Renal pelvis (tissue), 4 donors: Measurements from ENCODE around the gene MMP12. TPM values are rescaled to one million over a fixed set of nuclear protein-coding genes. Genes with fewer than 3 reads are reported as not detected.

Experiments used
- DNase-seq: peaks from one replicate; pipeline ENCODE4 v3.0.0-alpha.2; 2013
- polyA plus RNA-seq, 3 donors: library from polyadenylated mRNA; unstranded; fragments of 120-200 nt; gene quantifications; one replicate each; pipeline ENCODE4 v1.2.1, GENCODE V29; 2013; ENCODE audit not compliant: insufficient read length in 3 of 3

Gene MMP12
- polyA plus RNA-seq, 3 donors, result 2.4 to 4.7 (median 4.3) TPM

DNA sequence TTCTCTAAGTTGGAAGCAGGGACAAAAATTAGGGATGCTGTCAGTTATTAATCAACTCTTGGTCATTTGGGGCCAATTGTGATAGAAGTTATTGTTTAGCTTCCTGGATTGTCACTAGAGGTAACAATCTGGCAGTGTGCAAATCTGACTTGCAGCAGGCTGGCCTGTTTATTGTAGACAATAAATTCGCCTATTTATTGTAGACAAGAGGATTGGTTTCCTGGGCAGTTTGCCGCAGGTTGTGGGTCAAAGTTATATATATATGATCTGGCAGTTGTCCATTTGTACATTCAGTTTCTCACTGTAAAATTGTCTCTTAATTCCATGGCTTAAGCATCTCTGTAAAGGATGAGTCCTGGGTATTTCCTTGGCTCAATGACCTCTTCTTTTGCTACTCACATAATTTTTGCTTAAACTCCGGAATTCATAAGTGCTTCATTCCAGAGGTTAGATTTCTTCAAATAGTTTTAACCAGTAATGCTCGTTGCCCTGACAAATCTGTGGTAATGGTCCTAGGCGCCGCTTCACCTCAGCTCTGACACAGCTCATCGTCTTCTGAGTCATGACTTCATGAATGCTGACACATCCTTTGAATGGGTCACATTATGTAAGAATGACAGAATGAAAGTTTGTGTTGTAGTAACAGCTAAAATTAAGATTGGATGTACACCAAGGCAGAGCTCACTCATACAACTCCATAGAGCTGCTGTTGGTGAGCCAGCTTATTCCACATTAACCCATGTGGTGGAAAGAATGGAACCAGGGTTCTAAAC lies 23.6 kb downstream of the MMP12 start:
- no peak for DNase-seq

DNA sequence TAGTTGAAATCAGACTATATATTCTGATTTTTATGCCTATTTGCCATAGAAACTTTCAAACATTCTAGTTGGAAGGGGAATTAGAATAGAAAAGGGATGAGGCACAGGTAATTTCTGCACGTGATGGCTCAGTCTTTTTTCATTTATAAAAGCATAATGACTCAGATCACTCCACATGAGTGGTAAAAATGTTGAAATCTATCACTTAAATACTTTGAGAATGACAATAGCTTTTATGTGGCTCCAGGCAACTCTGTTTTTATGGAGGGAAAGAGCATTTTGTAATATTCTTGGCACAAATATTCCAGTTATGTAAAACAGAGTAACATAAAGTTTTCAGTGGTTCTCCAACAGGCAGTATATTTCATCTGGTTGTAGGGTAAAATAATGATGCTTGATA lies 25.5 kb downstream of the MMP12 start:
- no peak for DNase-seq

DNA sequence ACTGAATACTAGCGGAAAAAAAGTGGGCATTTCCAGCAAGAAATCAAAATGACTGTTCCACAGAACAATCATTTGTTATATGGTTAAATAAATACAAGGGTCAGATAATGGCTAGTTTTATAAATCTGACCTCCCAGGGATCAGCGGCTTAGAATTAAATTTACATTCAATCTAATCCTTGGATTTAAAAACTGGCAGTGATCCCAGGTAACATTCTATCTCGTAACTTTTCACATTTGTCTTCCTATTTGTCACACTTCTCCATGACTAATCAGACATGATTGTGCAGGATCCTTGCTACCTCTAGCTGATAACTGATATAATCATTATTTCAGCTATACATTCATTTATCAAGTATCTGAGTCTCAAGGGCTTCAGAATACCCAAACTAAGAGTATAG lies 28.5 kb downstream of the MMP12 start:
- DNase-seq, result no peak

DNA sequence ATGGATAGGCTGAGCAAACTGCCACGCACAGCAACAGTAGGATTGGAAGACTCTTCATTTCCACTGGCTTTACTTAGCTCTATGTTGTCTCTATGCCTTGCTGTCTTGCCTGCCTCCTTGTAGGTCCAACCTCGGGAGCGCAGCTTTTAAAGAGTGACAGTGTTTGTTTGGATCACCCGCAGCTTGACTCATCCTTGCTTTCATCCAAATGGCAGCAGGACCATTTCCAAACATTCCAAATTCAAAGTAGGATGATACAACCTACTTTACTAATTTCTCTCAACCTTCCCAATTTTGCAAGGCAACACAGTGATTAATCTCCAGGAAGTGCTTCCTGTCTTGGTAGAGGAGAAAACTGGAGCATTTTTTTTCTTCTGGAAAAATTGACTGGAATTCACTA lies 31.3 kb downstream of the MMP12 start, which contains the start of gene MMP3:
Gene MMP3, minus strand, starts transcription at position 121 of the 400 bp plus-strand sequence. Its CDS starts 63 bp downstream, at position 58.
- DNase-seq, result no peak

DNA sequence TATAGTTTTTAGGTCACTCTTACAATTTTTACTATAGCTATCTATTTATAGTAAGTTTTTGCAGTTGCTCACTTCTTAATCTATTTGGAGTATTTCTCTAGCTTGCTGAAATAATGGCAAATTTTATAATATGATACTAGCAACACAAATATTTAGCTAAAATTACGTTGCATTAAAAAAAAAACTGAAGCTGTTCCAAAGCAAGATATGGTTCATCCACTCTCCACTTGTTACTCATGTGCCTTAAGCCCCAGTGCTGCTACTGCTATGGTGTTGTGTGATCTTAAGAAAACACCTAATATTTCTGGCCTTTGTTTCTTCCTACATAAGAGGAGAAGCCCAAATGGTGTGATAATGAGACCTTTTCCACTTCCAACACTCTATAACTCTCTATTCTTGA lies 31.9 kb downstream of the MMP12 start:
- no peak for DNase-seq

DNA sequence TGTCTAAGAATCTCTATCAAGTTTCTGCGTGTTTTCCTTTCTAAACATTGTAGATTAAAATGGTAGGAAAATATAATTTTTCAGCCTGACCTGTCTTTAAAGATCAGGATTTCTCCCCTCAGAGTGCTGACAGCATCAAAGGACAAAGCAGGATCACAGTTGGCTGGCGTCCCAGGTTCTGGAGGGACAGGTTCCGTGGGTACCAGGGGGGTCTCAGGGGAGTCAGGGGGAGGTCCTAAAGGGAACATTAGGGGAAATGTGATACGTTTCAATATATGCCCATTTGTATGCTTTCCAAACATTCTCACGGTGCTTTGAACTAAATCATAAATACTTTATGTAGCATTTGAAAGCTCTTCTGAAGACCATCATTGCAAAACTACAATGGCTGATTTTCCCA lies 34.8 kb downstream of the MMP12 start:
- DNase-seq, result no peak

DNA sequence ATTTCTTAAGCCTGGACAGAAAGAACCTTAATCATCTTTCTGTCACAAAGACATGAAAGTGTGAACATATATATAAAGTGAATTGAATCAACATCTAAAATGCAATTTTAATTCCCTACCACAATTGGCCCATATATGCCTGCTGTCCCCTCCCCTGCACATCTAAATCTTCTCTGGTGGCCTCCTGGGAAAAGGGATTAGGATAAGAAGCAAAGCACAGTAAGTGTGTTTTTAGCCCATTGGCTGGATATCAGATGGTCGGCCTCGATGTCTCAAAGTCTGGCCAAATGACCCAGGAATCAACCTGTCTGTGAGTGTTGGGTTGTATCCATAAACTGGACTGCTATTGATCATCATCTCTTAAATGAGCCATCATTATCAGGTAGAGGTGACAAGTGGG lies 37.1 kb downstream of the MMP12 start:
- no peak for DNase-seq

DNA sequence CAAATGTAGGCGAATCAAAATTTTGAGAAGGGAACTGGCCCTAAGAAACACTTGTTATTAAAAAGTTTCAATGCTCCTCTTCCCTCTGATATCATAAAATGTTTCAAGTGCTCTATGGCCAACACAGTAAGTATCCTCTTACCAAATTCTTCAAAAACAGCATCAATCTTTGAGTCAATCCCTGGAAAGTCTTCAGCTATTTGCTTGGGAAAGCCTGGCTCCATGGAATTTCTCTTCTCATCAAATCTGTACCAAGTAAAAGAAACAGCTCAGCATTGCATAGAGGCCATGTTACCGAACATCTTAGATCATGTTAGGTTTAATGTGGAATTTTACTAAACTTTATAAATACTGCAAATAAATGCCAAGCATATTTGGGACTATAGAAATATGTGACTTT lies 37.6 kb downstream of the MMP12 start:
- DNase-seq, result no peak

DNA sequence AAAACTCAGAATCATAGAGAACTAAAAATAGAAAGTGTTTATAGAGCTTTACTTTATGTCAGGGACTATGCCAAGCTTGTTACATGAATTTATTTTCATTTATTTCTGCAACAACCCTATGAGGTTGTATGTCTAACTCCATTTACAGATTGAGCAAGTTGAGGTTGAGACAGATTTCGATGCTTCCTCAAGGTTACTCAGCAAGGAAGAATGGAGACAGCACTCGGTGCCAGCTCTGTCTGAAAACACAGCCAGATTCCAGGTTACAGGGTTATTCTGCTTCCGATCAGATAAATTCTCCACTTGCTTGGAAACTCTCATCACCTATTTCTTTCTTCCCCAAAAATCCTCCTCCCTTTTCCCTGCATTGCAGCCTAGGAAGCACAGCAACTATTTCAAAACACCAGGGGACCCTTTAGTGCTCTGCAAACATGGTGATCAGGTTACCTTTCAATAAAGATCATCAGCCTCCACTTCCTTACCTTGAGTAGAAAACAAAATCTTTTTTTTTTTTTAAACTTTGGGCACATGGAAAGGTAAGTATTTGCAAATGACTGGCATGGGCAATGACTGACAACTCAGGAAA lies 38.4 kb downstream of the MMP12 start:
- no peak for DNase-seq

DNA sequence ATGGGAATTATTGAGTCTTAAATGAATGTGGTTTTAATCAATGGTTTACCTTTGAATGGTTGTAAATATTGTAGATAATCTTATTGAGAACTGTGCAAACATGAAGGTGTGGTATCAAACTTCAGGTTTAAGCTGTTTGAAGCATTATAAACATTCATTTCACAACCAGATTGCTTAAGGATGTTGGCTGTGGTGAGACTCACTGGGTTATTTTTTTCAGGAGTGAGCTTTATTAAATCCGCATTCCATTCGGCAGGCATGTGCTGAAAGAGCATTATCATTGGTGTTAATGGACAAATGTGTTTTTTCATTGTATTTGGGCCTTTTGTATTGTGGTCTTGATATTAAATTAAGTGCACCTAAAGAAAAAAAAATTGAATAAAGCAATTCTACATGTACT lies 41.1 kb downstream of the MMP12 start:
- DNase-seq, result no peak

DNA sequence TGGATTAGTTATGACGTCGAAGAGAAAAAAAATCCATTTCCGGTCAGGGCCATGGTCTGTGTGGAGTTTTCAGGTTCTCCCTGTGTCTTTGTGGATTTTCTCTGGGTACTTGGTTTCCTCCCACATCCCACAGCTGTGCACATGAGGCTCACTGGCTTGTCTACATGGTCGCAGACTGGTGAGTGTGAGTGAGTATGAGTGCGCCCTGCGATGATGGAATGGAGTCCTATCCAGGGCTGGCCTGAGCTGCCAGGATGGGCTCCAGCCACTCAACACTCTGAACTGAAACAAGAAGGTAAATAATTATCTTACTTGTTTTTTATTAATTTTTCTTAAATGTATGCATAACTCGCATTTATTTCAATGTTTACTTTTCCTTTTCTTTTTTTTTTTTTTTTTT lies 42.2 kb downstream of the MMP12 start:
- DNase-seq, result no peak

DNA sequence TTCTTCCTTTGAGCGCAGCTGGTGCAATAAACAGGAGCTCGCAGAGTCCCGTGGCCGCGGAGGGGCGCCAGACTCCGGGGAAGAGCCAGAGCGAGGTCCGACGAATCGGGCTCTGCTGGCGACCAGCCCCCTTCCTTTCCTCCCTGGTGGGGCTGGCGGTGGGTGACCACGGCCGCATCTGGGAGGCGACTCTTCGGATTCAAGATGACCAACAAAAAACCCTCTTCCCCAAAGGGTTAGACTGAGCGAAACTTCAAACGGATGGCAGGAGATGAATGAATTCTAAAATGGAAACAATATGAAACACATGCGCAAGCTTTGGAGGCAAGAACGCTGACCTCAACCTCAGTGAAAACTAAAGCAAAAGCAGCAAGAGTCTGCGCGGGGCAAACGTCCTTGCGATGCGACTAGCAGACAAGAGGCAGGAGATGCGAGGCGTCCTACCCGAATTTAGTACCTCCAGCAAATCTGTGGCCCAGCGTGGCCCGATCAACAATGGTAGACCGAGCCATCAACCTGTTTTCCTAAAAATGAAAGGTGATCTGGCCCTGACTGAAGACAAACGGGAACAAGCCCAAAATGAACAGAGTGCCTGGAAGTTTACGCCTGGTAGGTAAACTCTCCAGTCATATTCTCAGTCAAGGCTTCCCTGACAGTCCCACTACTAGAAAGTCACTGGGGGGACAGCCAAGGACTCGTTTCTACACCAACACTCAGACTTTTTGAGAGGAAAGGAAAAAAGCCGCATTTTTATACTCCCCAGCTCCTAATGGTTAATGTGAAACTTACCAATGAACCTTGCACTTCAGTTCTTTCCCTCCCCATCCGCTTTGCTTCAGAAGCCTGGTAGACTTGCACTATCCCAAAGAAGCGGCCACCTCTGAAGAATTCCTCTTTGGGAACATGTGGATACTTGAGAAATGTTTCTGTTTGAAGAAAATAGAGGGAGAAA lies 43.0 kb downstream of the MMP12 start:
- peak; percentile 10 for DNase-seq

DNA sequence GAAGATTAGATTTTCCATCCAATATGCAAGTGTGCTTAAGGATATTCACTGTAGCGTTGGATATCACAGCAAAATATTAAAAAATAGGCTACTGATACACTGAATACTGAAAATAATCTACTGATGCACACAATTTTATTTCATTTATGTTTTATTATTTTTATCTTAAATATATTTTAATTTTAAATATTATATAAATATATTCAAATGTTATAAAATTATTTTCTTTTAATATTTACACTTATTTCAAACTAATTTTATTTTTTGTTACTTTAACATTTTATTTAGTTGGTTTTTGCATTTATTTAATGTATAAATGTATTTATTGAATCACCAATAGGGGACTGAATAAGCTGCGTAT lies 43.7 kb downstream of the MMP12 start:
- no peak for DNase-seq

DNA sequence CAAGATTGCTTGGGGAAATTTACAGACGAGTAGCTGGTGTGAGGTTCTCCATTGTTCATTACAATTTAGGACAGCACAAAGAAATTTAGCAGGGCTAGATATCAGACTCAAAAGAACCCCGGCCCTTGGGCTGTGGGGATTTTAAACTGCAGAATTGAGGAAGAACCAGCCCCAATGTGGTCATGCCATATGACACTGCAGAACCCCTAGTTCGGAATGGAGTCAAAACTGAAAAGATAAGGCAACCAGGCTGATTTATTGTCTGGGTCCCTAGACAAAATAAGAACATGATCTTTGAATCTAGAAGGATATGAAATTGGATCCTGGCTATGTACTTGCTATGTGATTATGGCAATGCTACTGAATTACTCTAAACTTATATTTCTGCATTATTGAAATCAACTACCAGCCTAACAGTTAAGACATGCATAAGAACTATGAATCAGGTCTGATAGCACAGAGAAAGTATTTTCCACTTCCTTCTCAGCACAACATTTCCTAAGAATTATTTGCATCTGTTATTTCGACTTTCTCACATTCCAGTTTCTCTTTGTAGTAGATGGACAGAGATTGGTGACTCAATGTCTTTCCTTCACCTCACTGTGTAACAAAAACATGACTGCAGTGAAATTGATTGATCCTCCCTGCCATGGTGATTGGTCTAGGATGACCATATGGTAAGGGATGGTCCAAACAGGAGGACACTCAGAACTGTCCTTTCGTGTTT lies 44.6 kb downstream of the MMP12 start:
- no peak for DNase-seq

DNA sequence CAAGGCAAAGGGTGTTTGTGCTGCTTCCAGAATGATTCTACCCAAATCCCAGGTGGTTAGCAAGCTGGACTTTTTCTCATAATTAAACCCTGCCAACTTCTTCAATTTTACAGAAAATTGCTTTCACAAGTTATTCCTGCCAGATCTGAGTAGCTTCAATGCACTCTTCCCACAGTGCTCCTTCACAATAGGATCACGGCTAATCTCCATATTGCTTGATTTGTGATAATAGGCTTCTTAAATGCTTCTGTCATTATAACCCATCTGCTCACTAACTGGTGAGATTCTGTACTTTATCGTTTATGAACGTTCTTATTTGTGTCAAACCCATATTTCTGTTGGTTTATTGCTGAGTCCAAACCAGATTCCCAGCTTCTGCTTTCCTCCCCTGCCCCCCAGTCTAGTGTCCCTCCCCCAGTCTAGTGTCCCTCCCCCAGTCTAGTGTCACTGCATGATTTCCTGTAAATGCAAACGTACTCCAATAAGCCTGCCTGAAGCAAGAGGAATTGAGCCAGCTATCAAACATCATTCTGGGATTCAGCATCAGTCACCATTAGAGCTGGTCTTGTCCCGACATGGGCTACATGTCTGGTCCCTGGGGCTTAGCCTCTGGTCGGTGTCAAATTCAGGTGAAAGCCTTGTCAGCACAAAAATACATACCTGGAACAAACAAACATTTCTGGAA lies 45.3 kb downstream of the MMP12 start:
- no peak for DNase-seq

DNA sequence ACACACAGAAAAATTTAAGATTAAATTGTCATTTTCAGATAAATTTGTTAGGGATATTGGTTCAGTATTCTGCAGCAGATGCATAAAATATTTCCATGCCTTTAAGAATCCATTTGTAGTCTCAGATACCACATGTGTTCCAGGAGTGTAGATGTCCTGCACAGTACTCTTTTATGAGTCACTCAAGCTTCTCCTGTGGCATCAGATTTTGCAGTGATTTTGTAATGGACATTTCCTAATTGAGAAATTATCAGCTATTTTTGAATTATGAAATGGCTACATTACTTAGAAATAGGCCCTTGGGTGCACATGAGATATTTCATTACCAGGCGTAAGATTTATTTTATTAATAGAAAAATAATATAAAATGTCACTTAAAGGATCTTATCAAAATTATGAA lies 50.2 kb downstream of the MMP12 start:
- no peak for DNase-seq

DNA sequence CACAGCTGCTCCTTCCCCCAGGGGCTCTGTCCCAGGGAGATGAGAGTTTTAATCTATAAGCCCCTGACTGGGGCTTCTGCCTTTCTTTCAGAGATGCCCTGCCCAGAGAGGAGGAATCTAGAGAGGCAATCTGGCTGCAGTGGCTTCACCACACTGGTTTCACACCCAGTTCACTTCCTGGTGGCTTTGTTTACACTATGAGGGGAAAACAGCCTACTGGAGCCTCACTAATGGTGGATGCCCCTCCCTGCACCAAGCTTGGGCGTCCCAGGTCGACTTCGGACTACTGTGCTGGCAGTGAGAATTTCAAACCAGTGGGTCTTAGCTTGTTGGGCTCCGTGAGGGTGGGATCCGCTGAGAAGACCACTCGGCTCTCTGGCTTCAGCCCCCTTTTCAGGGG lies 55.3 kb downstream of the MMP12 start:
- DNase-seq, result no peak

DNA sequence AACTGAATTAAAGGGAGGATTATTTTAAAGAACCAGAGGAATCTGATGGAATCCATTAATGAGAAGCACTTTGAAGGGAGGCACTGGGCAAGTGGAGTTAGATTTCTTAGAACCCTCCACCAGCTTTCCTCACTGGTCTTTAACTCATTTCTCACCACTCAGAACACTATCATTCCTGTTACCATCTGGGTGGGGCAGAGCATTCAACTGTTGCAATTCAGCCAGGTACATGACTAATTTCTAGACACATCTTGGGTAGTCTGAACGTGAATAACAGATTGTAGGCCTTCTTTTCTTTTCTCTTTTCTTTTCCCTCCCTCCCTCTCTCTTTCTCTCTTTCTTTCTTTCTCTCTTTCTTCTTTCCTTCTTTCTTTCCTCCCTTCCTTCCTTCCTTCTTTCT lies 61.3 kb downstream of the MMP12 start:
- DNase-seq, result no peak
